ENCODE measurements around the gene XPNPEP2.

Gene XPNPEP2

DNA sequence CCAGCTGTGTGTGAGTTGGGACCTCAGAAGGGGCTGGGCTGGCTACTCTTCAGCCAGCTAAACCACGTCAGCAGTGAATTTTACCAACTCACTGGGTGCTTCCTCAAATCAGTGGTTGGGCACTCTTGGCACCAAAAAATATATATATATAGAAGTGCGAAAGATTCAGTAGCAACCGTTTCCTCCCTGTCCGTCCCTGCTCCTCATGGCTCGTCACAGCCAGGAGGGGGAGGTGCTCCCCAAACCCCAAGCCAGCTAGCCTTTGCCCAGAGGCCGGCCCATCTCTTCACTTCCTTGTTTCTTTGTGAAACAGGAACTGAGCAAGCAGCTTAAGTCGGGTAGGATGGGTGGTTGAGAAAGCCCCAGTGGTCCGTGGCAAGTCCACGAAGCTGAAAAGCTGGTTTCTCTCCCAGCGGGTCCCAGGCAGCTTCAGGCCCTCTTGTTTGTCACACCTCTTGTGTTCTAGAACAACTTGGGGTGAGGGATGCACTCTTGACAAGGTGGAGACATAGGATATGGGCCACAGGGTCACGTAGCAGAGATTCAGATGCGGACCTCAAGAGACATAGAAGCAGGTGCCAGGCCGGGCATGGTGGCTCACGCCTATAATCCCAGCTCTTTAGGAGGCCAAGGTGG is 34.1 kb downstream of the XPNPEP2 start:
- TF ChIP-seq, protein P1, sequence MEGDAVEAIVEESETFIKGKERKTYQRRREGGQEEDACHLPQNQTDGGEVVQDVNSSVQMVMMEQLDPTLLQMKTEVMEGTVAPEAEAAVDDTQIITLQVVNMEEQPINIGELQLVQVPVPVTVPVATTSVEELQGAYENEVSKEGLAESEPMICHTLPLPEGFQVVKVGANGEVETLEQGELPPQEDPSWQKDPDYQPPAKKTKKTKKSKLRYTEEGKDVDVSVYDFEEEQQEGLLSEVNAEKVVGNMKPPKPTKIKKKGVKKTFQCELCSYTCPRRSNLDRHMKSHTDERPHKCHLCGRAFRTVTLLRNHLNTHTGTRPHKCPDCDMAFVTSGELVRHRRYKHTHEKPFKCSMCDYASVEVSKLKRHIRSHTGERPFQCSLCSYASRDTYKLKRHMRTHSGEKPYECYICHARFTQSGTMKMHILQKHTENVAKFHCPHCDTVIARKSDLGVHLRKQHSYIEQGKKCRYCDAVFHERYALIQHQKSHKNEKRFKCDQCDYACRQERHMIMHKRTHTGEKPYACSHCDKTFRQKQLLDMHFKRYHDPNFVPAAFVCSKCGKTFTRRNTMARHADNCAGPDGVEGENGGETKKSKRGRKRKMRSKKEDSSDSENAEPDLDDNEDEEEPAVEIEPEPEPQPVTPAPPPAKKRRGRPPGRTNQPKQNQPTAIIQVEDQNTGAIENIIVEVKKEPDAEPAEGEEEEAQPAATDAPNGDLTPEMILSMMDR (conservative IDR thresholded peaks at IDR 0.05; ENCODE audit: control insufficient read depth, insufficient read depth, low read depth, low read length) = no peak
- no peak for DNase-seq (ENCODE audit: low read depth)
- H3K4me3 ChIP-seq (ENCODE audit: control insufficient read depth, low read depth, low read length) = no peak overlapping the region

DNA sequence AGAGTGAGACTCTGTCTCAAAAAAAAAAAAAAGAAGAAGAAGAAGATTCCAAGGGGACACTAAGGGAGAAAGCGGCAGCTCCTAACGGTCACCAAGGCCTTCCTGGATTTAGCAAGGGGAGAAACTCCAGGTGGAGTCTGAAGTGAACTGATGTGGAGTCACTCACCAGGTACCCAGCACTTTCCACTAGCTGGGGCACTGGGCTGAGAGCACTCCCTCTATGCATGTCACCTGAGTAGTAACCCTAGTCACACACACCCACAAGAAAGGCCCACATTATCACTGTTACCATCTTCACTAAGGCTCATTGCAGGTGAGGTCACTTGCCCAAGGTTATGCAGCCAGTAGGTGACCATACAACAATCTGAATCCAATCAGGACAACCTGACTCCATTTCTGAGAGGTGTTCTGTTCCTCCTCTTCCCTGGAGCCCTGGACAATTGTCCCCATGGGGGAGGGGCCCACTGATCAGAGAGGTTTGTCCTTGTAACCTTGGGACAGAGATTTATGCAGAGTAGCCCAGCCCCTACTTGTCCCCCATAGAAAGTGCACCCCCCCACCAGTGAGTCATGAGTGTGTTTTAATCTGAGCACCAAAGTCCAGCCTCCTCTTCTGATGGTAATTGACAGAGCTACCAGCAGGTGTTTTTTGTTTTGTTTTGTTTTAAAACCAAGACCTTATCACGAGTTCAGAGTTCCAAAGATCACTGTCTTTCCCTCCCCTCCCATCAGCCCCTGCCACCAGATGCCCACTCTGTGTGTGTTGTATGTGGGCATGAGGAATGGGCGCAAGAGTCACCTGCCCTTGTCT is 35.1 kb downstream of the XPNPEP2 start:
- H3K4me3 ChIP-seq (ENCODE audit: control insufficient read depth, low read depth, low read length) = no peak overlapping the region
- DNase-seq (ENCODE audit: low read depth) = no peak
- TF ChIP-seq, protein P1 (conservative IDR thresholded peaks at IDR 0.05; ENCODE audit: control insufficient read depth, insufficient read depth, low read depth, low read length) = no peak

DNA sequence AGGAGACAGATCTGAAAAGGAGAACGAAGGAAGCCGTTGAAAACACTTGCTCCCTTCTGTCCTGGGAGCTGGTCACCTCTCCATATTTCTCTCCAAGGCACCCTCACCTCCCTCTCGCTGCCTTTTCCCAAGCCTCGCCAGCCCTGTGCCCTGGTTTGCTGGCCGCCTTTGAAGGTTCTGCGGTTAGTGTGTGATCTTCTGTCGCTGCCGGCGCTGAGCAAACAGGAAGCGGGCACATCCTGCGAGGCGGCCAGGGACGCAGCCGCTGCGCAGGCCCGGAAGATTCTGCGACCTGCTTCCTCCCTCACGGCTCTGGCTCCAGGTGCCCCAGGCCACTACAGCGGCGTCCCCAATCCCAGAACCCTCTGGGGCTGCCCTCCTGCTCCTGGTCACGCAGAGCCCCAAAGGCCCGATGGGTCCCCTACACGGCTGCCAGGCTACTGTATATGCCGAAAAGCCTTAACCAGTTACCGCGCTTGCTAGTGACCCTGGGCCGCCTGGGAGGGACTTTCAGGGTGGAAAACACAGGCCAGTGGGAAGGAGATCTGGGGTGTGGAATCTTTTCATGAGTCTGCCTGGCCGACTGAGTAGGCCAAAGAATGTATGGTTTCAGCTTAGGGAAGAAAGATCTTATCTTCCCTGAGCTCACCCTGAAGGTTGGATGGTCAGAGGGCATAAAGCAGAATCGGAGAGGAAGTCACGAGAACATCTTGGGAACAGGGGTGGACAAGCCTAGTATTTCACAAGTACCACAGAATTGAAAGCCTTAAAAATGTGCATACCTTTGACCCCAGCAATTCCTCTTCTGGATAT is 38.6 kb downstream of the XPNPEP2 start:
- TF ChIP-seq, protein P1 (conservative IDR thresholded peaks at IDR 0.05; ENCODE audit: control insufficient read depth, insufficient read depth, low read depth, low read length) = no peak
- no peak overlapping the region for H3K4me3 ChIP-seq (ENCODE audit: control insufficient read depth, low read depth, low read length)

DNA sequence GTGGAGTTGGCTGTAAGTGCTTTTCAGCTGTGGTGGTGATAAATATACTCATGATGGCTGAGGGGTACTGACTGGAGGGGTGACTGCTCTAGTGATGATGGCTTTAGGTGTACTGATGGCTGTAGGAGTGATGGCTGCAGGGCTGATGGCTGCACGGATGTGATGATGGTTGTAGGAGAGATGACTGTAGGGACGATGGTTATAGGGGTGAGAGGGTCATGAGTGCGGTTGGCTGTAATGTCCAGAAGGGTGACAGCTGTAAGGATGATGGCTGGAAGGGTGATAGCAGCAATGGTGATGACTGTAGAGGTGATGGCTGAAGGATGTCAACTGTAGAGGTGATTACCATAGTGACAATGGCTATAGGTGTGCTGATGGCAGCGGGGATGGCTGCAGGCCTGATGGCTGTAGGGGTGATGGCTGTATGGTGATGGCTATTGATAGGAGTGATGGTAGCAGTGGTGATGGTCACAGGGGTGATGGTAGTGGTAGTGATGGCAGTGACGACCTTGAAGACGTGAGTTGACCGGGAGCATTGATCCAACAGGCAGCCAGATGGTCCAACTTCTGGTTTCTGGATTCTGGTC is 40.4 kb downstream of the XPNPEP2 start:
- DNase-seq (ENCODE audit: low read depth) = no peak
- no peak overlapping the region for H3K4me3 ChIP-seq (ENCODE audit: control insufficient read depth, low read depth, low read length)
- TF ChIP-seq, protein P1 (conservative IDR thresholded peaks at IDR 0.05; ENCODE audit: control insufficient read depth, insufficient read depth, low read depth, low read length) = no peak

More for the DNA sequence above, 38.6 kb downstream of the XPNPEP2 start:
- no peak for DNase-seq (ENCODE audit: low read depth)

DNA sequence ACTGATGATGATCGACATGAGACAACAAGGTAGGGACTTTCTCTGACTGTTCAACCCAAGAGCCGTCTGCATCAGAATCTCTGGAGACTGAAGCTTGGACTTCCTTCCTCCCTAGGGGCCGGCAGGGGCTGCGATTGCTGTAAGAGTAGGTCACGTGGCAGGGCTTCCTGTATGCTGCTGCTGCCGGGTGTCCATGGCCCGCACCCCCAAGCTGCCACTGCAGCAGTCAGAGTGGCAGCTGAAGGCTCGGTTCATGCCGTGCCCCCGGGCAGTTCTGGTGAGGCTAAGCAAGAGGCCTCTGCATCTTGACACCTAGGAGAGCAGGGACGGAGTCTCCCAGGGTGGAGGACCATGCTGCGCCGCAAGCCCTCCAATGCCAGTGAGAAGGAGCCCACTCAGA is 41.0 kb downstream of the XPNPEP2 start, which contains the start of gene SASH3:
Gene SASH3, plus strand, starts transcription at position 203 of the 400 bp plus-strand sequence. Its CDS starts 149 bp downstream, at position 352.
- no peak within 1 kb of the TSS for H3K4me3 ChIP-seq (ENCODE audit: control insufficient read depth, low read depth, low read length)
- TF ChIP-seq, protein P1 (conservative IDR thresholded peaks at IDR 0.05; ENCODE audit: control insufficient read depth, insufficient read depth, low read depth, low read length) = no peak
- DNase-seq (ENCODE audit: low read depth) = no peak

DNA sequence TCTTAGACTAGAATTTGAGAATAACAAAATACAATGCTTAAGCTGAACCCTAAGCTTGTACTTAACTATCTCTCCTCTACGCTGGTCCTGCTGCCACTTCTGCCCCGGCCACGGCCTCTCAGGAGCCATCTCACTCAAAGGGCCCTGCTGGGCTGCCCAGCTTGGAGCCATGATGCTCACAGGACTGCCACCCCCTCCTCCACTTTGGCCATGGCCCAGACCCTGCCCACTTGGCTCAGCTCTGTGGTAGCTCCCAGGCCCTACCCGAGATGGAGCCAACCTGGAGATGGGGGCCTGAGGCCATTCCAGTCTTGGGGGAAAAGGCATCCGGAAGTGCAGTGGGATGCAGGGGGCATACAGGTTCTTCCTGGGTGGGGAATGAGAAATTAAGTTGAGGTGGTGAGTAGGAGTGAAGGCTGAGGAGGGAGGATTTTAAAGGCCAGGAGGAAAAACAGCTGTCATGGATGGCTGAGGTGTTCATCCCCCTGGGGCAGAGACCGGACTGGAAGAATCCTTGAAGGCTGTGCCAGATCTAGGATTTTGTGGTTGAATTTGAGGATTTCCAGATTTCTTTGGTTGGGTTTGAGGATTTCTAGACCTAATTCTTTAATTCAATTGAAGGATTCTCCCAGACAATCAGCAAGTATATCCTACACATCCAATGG is 41.8 kb downstream of the XPNPEP2 start:
- TF ChIP-seq, protein P1 (conservative IDR thresholded peaks at IDR 0.05; ENCODE audit: control insufficient read depth, insufficient read depth, low read depth, low read length) = no peak
- no peak overlapping the region for H3K4me3 ChIP-seq (ENCODE audit: control insufficient read depth, low read depth, low read length)
- no peak for DNase-seq (ENCODE audit: low read depth)

Data from fibroblast of mammary gland (primary cell).